Activated naive CD4-positive, alpha-beta T cell treated with anti-CD3 and anti-CD28 coated beads for 36 hours (primary cell): ENCODE measurements around the gene CXCL10. TPM values are rescaled to one million over a fixed set of nuclear protein-coding genes. Genes with fewer than 3 reads are reported as not detected.
"Not testable (repeated sequence)": the region's sequence is repeated elsewhere in the genome, so short reads cannot be mapped to it uniquely, and the experiment has no call there.

Experiments used
- CTCF ChIA-PET: fragments of 350-600 bp; sonication (Branson Sonifier 250); formaldehyde crosslinking; loops from one replicate; lab custom pipeline; 2021; ENCODE audit warnings: antibody characterized with exemption; lab: Charles Lee
- DNase-seq: peaks from one replicate; pipeline ENCODE4 v3.0.0-alpha.2; 2020
- H3K27ac Mint-ChIP-seq: one replicate; pipeline ENCODE4 v1.8.0; 2021; ENCODE audit warnings: mild to moderate bottlenecking, mixed read lengths
- H3K27me3 Mint-ChIP-seq: one replicate; pipeline ENCODE4 v1.8.0; 2021; ENCODE audit warnings: low read depth, mixed read lengths
- H3K36me3 Mint-ChIP-seq: one replicate; pipeline ENCODE4 v1.8.0; 2021; ENCODE audit warnings: low read depth, mixed read lengths
- H3K4me1 Mint-ChIP-seq: one replicate; pipeline ENCODE4 v1.8.0; 2021; ENCODE audit warnings: low read depth, mixed read lengths
- H3K4me3 Mint-ChIP-seq: one replicate; pipeline ENCODE4 v1.8.0; 2021; ENCODE audit warnings: mild to moderate bottlenecking, moderate library complexity, mixed read lengths
- H3K9me3 Mint-ChIP-seq: one replicate; pipeline ENCODE4 v1.8.0; 2021; ENCODE audit warnings: mixed read lengths
- intact Hi-C: fragments of 100-400 bp; cut with micrococcal nuclease; formaldehyde crosslinking; loops from one replicate; pipeline ENCODE4 v1.15.1; 2023
- total RNA-seq, 2 experiments: library from RNA; stranded (reverse); gene quantifications; one replicate each; pipeline ENCODE4 v1.2.3, GENCODE V29; 2021

Gene CXCL10
- total RNA-seq, 2 experiments from 2014 or later: 0.41 to 0.64 TPM

DNA sequence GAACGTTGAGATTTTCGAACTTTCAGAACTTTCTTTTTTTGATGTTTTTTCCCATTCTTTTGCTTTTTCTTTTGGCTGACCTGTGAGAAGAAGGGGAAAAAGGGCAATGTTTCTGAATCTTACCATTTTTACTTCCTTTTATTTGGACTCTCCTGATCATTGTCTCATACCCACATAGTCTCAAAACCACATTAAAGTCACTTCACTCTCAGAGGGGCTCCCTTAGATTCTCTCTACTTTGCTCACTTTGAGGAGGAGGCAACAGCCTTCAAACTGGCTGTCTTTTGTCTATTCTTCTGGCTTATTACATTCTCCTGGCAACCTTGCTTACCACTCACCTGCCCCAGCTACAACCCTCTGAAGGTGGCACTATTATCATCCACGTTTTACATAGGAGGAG, 19.7 kb downstream of the CXCL10 start:
- no peaks in the 10 kb centered on the region for H3K9me3 Mint-ChIP-seq
- DNase-seq: no peak
- H3K36me3 Mint-ChIP-seq: no peaks in the 10 kb centered on the region
- H3K27ac Mint-ChIP-seq: no peak overlapping the region
- no peak overlapping the region for H3K4me3 Mint-ChIP-seq
- intact Hi-C loops: no loop called here
- H3K4me1 Mint-ChIP-seq: no peaks in the 10 kb centered on the region
- CTCF ChIA-PET: interaction anchor here (1.8 kb wide), 1 partner anchor 63 kb away, joined by 6 read pairs; no protein-coding TSS in a partner anchor
- H3K27me3 Mint-ChIP-seq: peaks cover 20% of the 10 kb centered on the region

DNA sequence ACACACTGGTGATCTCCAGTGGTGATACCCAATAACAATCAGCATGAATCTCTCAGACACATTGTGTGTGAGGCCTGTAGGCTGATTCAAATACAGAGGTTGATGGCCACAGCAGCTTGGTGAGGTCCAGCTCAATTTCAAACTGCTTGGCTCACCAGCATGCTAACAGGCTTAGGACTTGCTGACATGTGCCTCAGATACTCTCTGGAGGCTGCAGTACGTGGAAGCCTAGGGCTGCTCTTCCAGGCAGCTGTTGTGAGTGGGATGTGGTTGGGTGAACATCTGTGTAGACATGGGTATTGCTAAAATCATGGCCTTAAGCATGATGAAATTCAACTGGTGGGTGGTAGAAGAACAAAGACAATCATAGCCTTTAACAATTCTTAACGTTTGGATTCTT, 20.3 kb downstream of the CXCL10 start:
- Mint-ChIP-seq H3K27me3 (peaks cover 18% of the 10 kb centered on the region), H3K4me1 (no peaks in the 10 kb centered on the region), H3K4me3 (no peak overlapping the region), H3K27ac (no peak overlapping the region), H3K36me3 (no peaks in the 10 kb centered on the region), H3K9me3 (no peaks in the 10 kb centered on the region)
- no peak for DNase-seq
- CTCF ChIA-PET: interaction anchor here (1.8 kb wide), 1 partner anchor 64 kb away, joined by 6 read pairs; no protein-coding TSS in a partner anchor
- intact Hi-C loops: no loop called here

DNA sequence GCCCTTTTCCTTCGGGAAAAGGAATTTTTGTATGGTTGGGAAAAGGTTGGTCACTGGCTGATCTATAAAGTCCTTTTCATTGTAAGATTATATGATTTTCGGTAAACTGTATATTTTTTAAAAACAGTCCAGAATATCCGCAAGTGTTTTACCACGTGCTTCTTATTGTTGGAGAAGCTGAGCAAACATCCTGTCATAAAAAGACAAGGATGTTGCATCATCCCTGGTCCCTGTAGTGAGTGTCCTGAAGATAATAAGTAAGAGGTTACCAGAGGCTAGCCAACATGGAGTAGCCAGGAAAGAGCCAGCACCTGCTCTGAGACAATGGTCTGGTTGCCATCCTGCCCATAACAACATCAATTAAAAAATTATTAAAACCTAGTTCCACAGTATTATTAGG, 21.1 kb downstream of the CXCL10 start:
- intact Hi-C loops: no loop called here
- DNase-seq: no peak
- Mint-ChIP-seq H3K27me3 (peaks cover 20% of the 10 kb centered on the region), H3K36me3 (no peaks in the 10 kb centered on the region), H3K9me3 (no peaks in the 10 kb centered on the region), H3K4me1 (no peaks in the 10 kb centered on the region), H3K27ac (no peak overlapping the region), H3K4me3 (no peak overlapping the region)
- CTCF ChIA-PET: interaction anchor here (1.8 kb wide), 1 partner anchor 65 kb away, joined by 6 read pairs; no protein-coding TSS in a partner anchor

DNA sequence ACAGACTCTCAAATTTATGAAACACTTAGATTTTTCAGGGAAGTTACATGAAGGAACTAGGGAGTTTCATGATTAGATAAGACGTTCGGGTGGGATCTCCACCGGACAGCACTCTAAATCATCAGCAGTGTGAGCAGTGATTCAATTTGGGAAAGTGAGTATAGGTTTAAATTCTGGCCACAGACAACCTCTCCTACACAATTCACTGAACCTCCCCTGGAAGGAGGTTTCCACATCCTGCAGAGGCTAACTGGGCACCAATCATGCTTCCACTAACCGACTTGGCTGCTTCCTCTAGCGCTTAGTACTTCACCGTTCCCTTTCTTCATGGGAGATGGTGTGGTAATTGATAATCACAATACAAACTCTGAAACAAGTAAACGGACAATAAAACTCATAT, 21.6 kb downstream of the CXCL10 start:
- no peaks in the 10 kb centered on the region for H3K4me1 Mint-ChIP-seq
- no peak overlapping the region for H3K27ac Mint-ChIP-seq
- H3K9me3 Mint-ChIP-seq: no peaks in the 10 kb centered on the region
- H3K27me3 Mint-ChIP-seq: peaks cover 20% of the 10 kb centered on the region
- CTCF ChIA-PET: interaction anchor here (0.6 to 1.8 kb wide), 2 partner anchors 65 to 70 kb away, joined by 3 to 6 read pairs; no protein-coding TSS in a partner anchor
- H3K36me3 Mint-ChIP-seq: no peaks in the 10 kb centered on the region
- DNase-seq: no peak
- intact Hi-C loops: no loop called here
- no peak overlapping the region for H3K4me3 Mint-ChIP-seq

DNA sequence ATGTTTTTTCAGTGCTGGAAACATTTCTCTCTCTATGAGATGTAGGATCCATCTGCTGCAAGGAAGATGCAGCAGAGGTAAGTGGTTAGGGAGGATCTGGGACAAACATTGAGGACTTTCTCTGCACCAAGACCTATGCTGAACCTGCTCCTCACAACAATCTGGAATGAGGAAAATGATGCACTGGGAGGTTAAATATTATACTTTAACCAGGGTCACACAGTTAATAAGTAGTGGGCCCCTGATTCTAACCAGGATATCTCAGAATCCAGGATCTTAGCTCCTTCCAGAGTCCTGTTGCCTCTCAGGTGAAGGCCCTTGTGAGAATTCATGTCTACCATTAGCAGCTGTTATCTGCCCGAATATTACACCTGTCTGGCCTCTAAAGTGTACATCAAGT, 23.0 kb downstream of the CXCL10 start:
- intact Hi-C loops: no loop called here
- no peak overlapping the region for H3K27ac Mint-ChIP-seq
- no peaks in the 10 kb centered on the region for H3K9me3 Mint-ChIP-seq
- H3K36me3 Mint-ChIP-seq: no peaks in the 10 kb centered on the region
- no peak overlapping the region for H3K4me3 Mint-ChIP-seq
- CTCF ChIA-PET: interaction anchor here (0.8 to 2.4 kb wide), 8 partner anchors 21 to 87 kb away, joined by 3 to 10 read pairs (median 4); no protein-coding TSS in a partner anchor
- no peak for DNase-seq
- no peaks in the 10 kb centered on the region for H3K4me1 Mint-ChIP-seq
- H3K27me3 Mint-ChIP-seq: peaks cover 15% of the 10 kb centered on the region

DNA sequence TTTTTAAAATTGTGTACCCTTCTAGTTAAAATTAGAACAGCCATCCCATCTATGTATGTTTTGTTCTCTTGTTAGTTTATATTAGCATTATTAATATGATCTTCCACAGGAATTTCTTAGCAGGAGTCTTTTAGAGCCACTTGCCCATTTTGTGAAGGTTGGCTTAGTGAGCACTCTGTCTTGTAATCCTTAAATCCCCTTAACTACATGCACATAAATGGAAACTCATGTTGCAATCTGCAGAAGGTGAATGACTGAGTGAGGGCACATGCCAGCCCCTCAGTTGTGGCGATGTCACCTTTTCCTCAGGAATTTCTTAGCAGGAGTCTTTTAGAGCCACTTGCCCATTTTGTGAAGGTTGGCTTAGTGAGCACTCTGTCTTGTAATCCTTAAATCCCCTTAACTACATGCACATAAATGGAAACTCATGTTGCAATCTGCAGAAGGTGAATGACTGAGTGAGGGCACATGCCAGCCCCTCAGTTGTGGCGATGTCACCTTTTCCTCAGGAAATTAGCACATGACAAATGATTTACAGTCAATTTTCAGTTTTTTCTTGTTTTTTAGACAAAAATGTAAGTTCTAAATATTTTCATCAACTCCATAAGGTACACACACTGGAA, 24.7 kb downstream of the CXCL10 start:
- not testable (repeated sequence) for H3K4me1 Mint-ChIP-seq, H3K9me3 Mint-ChIP-seq, H3K4me3 Mint-ChIP-seq, H3K36me3 Mint-ChIP-seq, DNase-seq, H3K27ac Mint-ChIP-seq
- intact Hi-C loops: loop anchor here (5.0 to 10.0 kb wide), 2 partner anchors 101 to 506 kb away; no protein-coding TSS in a partner anchor
- CTCF ChIA-PET: interaction anchor here (1.1 to 5.4 kb wide), 6 partner anchors 37 to 70 kb away, joined by 4 to 117 read pairs (median 8); partner anchors contain the start of gene CXCL11
- H3K27me3 Mint-ChIP-seq: peaks cover 11% of the 10 kb centered on the region

DNA sequence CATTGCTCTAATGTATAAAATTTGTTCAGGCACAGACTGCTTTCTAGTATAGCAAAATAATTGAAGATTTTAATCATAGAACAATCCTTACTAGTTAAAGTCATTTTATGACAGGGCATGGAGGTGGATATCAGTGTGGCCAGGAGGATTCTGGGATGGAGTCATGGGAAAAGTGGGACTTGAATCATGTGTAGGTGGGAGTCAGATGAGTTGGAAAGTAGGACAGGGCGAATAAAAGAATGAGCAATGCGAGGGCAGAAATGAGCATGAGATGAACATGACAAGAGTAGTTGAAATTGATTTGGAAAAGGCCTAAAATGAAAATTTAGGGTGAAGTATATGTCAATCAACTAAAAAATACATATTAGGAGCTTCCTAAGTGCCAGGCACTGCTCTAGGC, 25.4 kb downstream of the CXCL10 start:
- DNase-seq: no peak
- H3K9me3 Mint-ChIP-seq: no peaks in the 10 kb centered on the region
- intact Hi-C loops: loop anchor here (5.0 to 10.0 kb wide), 2 partner anchors 101 to 507 kb away; no protein-coding TSS in a partner anchor
- no peaks in the 10 kb centered on the region for H3K4me1 Mint-ChIP-seq
- H3K4me3 Mint-ChIP-seq: no peak overlapping the region
- H3K27ac Mint-ChIP-seq: no peak overlapping the region
- no peaks in the 10 kb centered on the region for H3K36me3 Mint-ChIP-seq
- CTCF ChIA-PET: interaction anchor here (1.1 to 5.4 kb wide), 4 partner anchors 65 to 151 kb away, joined by 3 to 117 read pairs (median 34); no protein-coding TSS in a partner anchor
- peaks cover 8% of the 10 kb centered on the region for H3K27me3 Mint-ChIP-seq

DNA sequence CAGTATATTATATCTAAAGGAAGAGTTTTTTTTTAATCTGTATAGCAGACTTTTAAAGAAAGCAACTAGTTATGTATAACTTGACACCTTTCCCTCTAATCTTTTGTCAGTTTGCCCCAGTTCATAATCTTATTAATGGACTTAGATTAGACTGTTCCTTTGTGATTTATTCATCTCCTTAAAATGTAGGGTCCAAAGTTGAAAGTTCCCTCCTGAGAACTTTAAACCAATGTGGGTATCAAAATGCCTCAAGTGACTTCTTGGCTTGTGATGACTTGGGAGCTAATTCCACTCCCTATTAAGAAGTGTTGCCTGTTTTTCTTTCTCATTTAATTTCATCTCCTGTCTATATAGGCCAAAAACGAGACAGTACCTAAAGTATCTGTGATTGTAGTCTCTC, 26.2 kb downstream of the CXCL10 start:
- CTCF ChIA-PET: interaction anchor here (0.6 to 5.4 kb wide), 14 partner anchors 11 to 184 kb away, joined by 3 to 117 read pairs (median 7); no protein-coding TSS in a partner anchor
- peaks cover 5% of the 10 kb centered on the region for H3K27me3 Mint-ChIP-seq
- intact Hi-C loops: loop anchor here (5.0 to 10.0 kb wide), 2 partner anchors 100 to 508 kb away; no protein-coding TSS in a partner anchor
- H3K4me1 Mint-ChIP-seq: no peaks in the 10 kb centered on the region
- no peak for DNase-seq
- no peak overlapping the region for H3K4me3 Mint-ChIP-seq
- H3K9me3 Mint-ChIP-seq: no peaks in the 10 kb centered on the region
- H3K36me3 Mint-ChIP-seq: no peaks in the 10 kb centered on the region
- H3K27ac Mint-ChIP-seq: no peak overlapping the region

DNA sequence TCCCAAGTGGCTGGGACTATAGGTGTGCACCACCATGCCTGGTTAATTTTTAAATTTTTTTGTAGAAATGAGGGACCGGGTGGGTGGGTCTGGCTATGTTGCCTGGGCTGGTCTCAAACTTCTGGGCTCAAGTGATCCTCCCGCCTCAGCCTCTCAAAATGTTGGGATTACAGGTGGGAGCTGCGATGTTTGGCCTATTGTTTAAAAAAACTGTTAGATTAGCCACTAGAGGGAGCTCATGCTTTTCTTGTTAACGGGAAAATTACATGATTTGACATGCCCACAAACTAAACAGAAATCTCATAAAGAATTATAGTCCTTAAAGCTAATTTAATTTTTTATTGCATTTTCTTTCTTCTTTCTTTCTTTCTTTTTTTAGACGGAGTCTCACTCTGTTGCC, 27.6 kb downstream of the CXCL10 start:
- H3K27me3 Mint-ChIP-seq: peaks cover 2% of the 10 kb centered on the region
- CTCF ChIA-PET: interaction anchor here (0.6 to 5.4 kb wide), 34 partner anchors 10 to 381 kb away, joined by 3 to 117 read pairs (median 4); no protein-coding TSS in a partner anchor
- H3K27ac Mint-ChIP-seq: no peak overlapping the region
- H3K9me3 Mint-ChIP-seq: no peaks in the 10 kb centered on the region
- H3K4me1 Mint-ChIP-seq: peaks cover 6% of the 10 kb centered on the region
- no peaks in the 10 kb centered on the region for H3K36me3 Mint-ChIP-seq
- no peak overlapping the region for H3K4me3 Mint-ChIP-seq
- DNase-seq: peak; percentile 16
- intact Hi-C loops: loop anchor here (1.0 to 10.0 kb wide), 6 partner anchors 72 to 509 kb away; partner anchors contain the start of gene STBD1

DNA sequence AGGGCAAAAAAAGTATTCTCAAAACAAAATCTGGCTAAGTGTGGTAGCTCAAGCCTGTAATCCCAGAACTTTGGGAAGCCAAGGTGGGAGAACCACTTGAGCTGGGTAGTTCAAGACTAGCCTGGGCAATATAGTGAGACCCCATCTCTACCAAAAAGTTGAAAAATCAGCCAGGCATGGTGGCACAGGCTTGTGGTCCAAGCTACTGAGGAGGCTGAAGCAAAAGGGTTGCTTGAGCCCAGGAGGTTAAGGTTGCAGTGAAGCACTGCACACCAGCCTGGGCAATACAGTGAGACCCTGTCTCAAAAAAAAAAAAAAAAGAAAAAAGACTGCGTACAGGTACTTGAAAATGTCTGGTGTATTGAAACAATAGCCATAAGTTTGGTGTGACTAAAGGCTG, 30.8 kb downstream of the CXCL10 start:
- Mint-ChIP-seq H3K27ac (no peak overlapping the region), H3K4me1 (peaks cover 27% of the 10 kb centered on the region), H3K9me3 (no peaks in the 10 kb centered on the region), H3K27me3 (no peaks in the 10 kb centered on the region), H3K36me3 (peaks cover 15% of the 10 kb centered on the region), H3K4me3 (no peak overlapping the region)
- CTCF ChIA-PET: interaction anchor here (1.1 to 2.7 kb wide), 3 partner anchors 52 to 91 kb away, joined by 3 to 15 read pairs (median 7); partner anchors contain the start of gene NAAA
- no peak for DNase-seq
- intact Hi-C loops: loop anchor here (5.0 to 10.0 kb wide), 3 partner anchors 220 to 512 kb away; partner anchors contain the start of genes G3BP2 and SCARB2

DNA sequence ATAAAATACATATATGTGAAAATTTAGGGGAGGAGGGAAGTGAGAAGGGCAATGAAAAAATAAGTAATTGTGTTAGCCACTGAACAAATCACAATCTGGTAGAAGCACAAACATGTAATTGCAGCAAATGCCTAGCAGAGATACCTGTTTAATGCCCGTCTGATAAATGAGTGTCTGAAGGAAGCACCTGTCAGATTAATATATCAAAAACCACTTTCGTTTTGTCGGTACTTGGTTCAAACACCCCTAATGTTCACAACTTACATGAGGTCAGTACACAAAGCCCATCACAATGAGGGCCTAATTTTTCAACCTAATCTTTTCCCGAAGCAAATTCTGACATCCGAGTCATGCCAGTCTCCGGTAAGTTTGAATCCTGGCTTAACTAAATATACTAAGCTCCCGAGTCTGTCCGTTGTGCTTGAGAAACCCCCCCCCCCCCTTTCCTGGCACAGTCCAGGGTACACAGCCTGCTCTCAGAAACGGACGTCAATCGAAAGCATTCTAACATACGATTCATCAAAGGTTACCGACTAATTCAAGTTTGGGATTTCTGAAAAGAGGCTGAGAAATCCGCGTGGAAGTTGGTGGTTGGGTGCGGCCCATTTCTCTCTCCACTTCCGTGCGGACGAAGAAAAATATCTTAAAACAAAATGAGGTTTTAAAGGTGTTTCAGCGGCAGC, 33.3 kb downstream of the CXCL10 start:
- H3K9me3 Mint-ChIP-seq: no peaks in the 10 kb centered on the region
- H3K4me1 Mint-ChIP-seq: peaks cover 27% of the 10 kb centered on the region
- H3K4me3 Mint-ChIP-seq: peak overlapping the region; percentile 85
- no peak for DNase-seq
- H3K36me3 Mint-ChIP-seq: peaks cover 18% of the 10 kb centered on the region
- H3K27me3 Mint-ChIP-seq: no peaks in the 10 kb centered on the region
- CTCF ChIA-PET: interaction anchor here (0.6 to 1.3 kb wide), 4 partner anchors 36 to 159 kb away, joined by 3 to 5 read pairs (median 3); partner anchors contain the start of gene NUP54
- peak overlapping the region; percentile 72 for H3K27ac Mint-ChIP-seq
- intact Hi-C loops: loop anchor here (1.0 to 10.0 kb wide), 8 partner anchors 49 to 515 kb away; partner anchors contain the start of genes G3BP2, NAAA, NUP54 and RCHY1

DNA sequence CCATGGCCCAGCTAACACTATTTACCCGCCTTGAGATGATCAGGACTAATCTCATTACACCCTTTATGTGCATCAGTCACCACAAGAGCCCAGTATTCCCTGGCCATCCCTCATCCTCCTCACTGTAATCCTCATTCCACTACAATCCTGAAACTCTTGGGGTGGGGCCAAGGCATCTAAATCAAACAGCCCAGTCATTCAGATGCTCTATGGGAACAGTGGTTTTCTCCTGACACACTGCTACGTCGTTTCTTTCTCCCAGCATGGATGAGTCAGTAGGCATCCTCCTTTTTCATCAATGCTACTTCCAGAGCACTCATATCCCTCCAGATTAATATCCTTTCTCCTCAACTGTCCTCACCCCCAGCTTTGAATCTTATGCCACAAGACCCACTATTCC, 38.2 kb downstream of the CXCL10 start:
- Mint-ChIP-seq H3K4me1 (peaks cover 20% of the 10 kb centered on the region), H3K36me3 (peaks cover 26% of the 10 kb centered on the region), H3K9me3 (no peaks in the 10 kb centered on the region), H3K4me3 (no peak overlapping the region), H3K27ac (no peak overlapping the region), H3K27me3 (no peaks in the 10 kb centered on the region)
- CTCF ChIA-PET: interaction anchor here (0.5 to 1.7 kb wide), 2 partner anchors 11 to 26 kb away, joined by 4 read pairs; no protein-coding TSS in a partner anchor
- intact Hi-C loops: no loop called here
- no peak for DNase-seq
